BJ (cell line): ENCODE data around the gene DMD. TPM values are rescaled to one million over a fixed set of nuclear protein-coding genes. Genes with fewer than 3 reads are reported as not detected.

Source experiments
- CTCF ChIA-PET: fragments of 350-600 bp; formaldehyde crosslinking; extraction: SDS; loops from one replicate; lab custom pipeline; 2021; ENCODE audit warnings: antibody characterized with exemption, inconsistent platforms; lab: Yijun Ruan, JAX
- POLR2A ChIA-PET: fragments of 300-600 bp; sonication (Branson Sonifier 250); formaldehyde crosslinking; extraction: SDS; loops from one replicate; lab custom pipeline; 2021; ENCODE audit warnings: antibody characterized with exemption; lab: Charles Lee
- DNase-seq: peaks from one replicate; pipeline ENCODE4 v3.0.0-alpha.2; 2011; ENCODE audit warnings: low read depth
- H3K27me3 ChIP-seq: 2 replicates; pipeline ENCODE4 v1.6.0; 2011; ENCODE audit warnings: low read length; ENCODE audit not compliant: control insufficient read depth, insufficient read depth
- H3K36me3 ChIP-seq: 2 replicates; pipeline ENCODE4 v1.5.1; 2011; ENCODE audit warnings: low read length; ENCODE audit not compliant: control insufficient read depth, insufficient read depth
- H3K4me3 ChIP-seq: 2 replicates; pipeline ENCODE4 v1.5.1; 2011; ENCODE audit warnings: low read depth, mild to moderate bottlenecking, control low read depth, low read length
- polyA plus RNA-seq: library from polyadenylated mRNA; depleted of rRNA; stranded (reverse); fragments of >200 nt; gene quantifications from 2 replicates; pipeline ENCODE4 v1.2.3, GENCODE V29; 2011
- TF ChIP-seq, protein P1 (sequence below): IDR thresholded peaks from 2 replicates; pipeline ENCODE4 v1.5.1; 2011; ENCODE audit warnings: low read depth, mild to moderate bottlenecking, control low read depth, inconsistent platforms, low read length, moderate library complexity; ENCODE audit not compliant: insufficient read depth

DMD gene
- polyA plus RNA-seq, 1 experiment = 12.5 TPM

DNA sequence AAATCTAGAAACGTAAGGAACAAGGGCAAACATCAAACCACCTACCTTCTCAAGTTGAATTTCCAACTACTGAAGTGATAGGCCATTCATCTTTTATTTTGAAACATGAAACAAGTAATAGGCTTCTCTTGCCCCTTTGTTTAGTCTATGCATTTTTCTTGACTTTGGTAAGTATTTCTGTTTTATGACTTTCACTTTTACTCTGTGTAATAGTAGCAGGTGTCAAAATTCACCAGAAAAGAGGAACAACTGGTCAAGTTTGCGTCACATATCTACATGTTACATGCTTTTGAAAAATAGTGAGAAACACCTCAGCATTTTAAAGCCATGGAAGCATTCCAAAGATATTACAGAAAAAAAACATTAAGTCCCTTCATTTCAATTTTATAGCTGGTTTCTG is 1982.4 kb downstream of the DMD start:
- ChIA-PET CTCF (no interaction called here), POLR2A (no interaction called here)
- no peaks in the 10 kb centered on the region for H3K36me3 ChIP-seq
- TF ChIP-seq, protein P1, sequence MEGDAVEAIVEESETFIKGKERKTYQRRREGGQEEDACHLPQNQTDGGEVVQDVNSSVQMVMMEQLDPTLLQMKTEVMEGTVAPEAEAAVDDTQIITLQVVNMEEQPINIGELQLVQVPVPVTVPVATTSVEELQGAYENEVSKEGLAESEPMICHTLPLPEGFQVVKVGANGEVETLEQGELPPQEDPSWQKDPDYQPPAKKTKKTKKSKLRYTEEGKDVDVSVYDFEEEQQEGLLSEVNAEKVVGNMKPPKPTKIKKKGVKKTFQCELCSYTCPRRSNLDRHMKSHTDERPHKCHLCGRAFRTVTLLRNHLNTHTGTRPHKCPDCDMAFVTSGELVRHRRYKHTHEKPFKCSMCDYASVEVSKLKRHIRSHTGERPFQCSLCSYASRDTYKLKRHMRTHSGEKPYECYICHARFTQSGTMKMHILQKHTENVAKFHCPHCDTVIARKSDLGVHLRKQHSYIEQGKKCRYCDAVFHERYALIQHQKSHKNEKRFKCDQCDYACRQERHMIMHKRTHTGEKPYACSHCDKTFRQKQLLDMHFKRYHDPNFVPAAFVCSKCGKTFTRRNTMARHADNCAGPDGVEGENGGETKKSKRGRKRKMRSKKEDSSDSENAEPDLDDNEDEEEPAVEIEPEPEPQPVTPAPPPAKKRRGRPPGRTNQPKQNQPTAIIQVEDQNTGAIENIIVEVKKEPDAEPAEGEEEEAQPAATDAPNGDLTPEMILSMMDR = no peak
- H3K4me3 ChIP-seq = no peak overlapping the region
- no peaks in the 10 kb centered on the region for H3K27me3 ChIP-seq
- no peak for DNase-seq

DNA sequence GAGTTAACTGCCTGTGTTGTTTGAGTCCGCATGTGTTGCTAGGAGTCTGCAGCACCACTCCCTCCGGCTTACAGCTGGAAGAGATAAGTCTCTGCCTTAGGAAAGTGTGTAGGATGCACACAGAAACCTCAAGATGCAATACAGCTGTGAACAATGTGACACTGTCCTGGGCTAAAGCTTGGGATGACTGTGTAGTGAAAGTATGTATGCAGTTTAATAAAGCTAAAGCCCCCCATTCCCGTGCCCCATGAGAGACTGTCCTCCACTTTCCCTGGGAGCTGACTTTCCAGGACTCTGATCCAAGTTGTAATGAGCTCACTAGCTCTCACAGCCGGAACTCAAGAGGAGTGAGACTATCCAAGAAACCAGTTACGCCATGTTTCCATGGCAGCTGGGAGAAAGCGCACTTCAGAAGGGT is 1982.9 kb downstream of the DMD start:
- Histone ChIP-seq H3K36me3 (no peaks in the 10 kb centered on the region), H3K27me3 (no peaks in the 10 kb centered on the region), H3K4me3 (no peak overlapping the region)
- ChIA-PET POLR2A (no interaction called here), CTCF (no interaction called here)
- DNase-seq = peak; percentile 79
- TF ChIP-seq, protein P1 = no peak

DNA sequence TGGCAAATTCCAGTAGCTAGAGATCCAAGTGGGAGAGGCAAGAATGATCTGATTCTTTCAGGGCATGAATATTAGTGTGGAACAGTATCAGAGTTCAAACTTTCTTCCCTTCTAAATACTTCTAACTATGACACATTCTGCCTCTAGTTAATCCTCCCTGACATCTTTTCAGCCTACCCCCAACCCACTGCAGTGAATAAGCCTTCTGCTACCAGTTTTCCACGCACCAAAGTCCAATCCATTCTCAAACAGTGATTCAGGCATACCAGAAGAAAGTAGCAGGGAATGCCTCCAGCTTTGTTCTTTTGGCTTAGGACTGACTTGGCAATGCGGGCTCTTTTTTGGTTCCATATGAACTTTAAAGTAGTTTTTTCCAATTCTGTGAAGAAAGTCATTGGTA is 1984.1 kb downstream of the DMD start:
- POLR2A ChIA-PET = no interaction called here
- no peak overlapping the region for H3K4me3 ChIP-seq
- CTCF ChIA-PET = no interaction called here
- H3K36me3 ChIP-seq = no peaks in the 10 kb centered on the region
- TF ChIP-seq, protein P1 = no peak
- no peaks in the 10 kb centered on the region for H3K27me3 ChIP-seq
- DNase-seq = peak; percentile 34

DNA sequence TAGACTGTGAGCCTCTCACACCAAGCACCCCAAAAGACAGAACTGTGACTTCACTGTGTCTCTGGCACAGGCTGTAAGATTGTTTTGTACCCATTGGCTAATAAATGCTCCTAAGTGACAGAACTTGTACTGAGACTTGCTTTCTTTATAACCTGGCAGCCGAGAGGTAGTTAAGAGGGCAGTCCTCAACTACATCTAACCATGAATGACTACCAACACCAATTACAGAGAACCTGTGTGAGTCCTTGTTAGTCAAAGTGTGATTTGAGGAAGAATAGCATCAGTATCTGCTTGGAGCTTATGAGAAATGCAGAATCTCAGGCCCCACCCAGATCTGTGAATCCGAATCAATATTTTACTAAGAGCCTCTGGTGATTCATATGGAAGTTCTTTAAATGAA is 1985.5 kb downstream of the DMD start:
- no peaks in the 10 kb centered on the region for H3K36me3 ChIP-seq
- ChIA-PET POLR2A (no interaction called here), CTCF (no interaction called here)
- DNase-seq = no peak
- H3K4me3 ChIP-seq = no peak overlapping the region
- H3K27me3 ChIP-seq = no peaks in the 10 kb centered on the region
- TF ChIP-seq, protein P1 = no peak

DNA sequence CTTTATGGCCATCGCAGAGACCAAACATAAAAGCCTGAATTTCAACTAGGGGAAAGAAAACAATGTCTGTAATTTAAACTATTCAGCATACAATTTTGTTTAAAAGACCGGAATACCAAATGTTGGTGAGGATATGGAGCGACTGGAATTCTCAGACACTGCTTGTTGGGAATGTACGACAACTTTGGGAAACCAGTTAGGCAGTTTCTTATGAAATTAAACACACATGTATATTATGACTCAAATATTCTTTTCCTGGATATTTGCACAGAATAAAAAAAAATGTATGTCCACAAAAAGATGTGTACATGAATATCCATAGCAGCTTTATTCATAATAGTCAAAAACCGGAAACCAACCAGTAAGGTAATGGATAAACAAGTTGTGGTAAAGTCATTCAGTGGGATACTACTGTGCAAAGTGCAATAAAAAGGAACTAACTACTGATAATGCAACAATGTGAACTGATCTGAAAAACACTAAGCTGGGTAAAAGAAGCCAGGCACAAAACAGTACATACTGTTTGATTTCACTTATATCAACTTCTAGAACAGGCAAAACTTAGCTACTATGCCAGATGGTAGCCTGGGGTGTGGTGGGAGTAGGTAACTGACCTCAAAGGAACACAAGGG is 1986.9 kb downstream of the DMD start:
- DNase-seq = no peak
- ChIA-PET POLR2A (no interaction called here), CTCF (no interaction called here)
- H3K36me3 ChIP-seq = no peaks in the 10 kb centered on the region
- no peaks in the 10 kb centered on the region for H3K27me3 ChIP-seq
- TF ChIP-seq, protein P1 = no peak
- no peak overlapping the region for H3K4me3 ChIP-seq
